SH-SY5Y (cell line): Measurements from ENCODE around the gene CPXM1.

Experiments
- GATA2 ChIP-seq: IDR thresholded peaks from 2 replicates; pipeline ENCODE4 v1.6.1; 2011; ENCODE audit warnings: mild to moderate bottlenecking, low read depth, low read length
- GATA3 ChIP-seq: IDR thresholded peaks from 2 replicates; pipeline ENCODE4 v1.6.1; 2011; ENCODE audit warnings: low read depth, mild to moderate bottlenecking, low read length, moderate library complexity

GRCh38 chr20:2807019-2807418 is 6.6 kb upstream of the CPXM1 start:
- TF ChIP-seq GATA2 (no peak), GATA3 (no peak)
